GM12891 (cell line): ENCODE measurements around the gene EEIG1.

Experiments used
- DNase-seq: peaks from one replicate; pipeline ENCODE4 v3.0.0; 2011; ENCODE audit warnings: low spot score; ENCODE audit not compliant: insufficient read length
- FAIRE-seq: peaks from 2 replicates; lab custom pipeline; 2011; peaks lifted over from hg19 to GRCh38; lab: Jason Lieb, UNC
- PAX5 ChIP-seq: IDR thresholded peaks from 2 replicates; pipeline ENCODE4 v1.6.1; 2011; ENCODE audit warnings: low read length, moderate library complexity, mild to moderate bottlenecking; ENCODE audit not compliant: insufficient read depth, severe bottlenecking
- POLR2A ChIP-seq: IDR thresholded peaks from 2 replicates; pipeline ENCODE4 v1.6.1; 2011; ENCODE audit warnings: low read depth, low read length, control low read depth
- POLR2AphosphoS5 ChIP-seq: IDR thresholded peaks from 2 replicates; pipeline ENCODE4 v1.6.1; 2011; ENCODE audit warnings: low read depth, low read length, control low read depth
- POU2F2 ChIP-seq: IDR thresholded peaks from 2 replicates; pipeline ENCODE4 v1.6.1; 2011; ENCODE audit warnings: low read depth, mild to moderate bottlenecking, control low read depth, low read length, moderate library complexity
- SPI1 ChIP-seq: IDR thresholded peaks from 2 replicates; pipeline ENCODE4 v1.6.1; 2011; ENCODE audit warnings: low read depth, low read length, control low read depth
- TAF1 ChIP-seq: IDR thresholded peaks from 2 replicates; pipeline ENCODE4 v1.6.1; 2011; ENCODE audit warnings: low read depth, low read length, control low read depth

EEIG1 gene

DNA sequence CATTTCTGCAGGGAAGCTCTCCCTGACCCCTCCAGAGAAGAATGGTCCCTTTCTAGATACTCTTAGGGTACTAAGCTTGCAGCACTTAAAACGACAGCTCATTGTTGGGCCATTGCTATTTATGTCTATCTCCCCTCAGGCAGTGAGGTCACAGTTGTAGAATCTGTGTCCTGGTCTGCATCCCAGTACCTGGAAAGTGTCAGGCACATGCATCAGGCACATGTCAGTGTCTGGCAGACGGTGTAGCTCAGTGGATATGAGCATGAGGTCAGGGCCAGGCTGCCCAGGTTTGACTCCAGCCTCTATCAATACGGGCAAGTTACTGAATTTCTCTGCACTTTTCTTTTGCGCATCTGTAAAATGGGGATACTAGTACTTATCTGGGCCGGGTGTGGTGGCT lies 22.2 kb upstream of the EEIG1 start:
- DNase-seq (no peak), FAIRE-seq (no peak)
- TF ChIP-seq TAF1 (no peak), SPI1 (no peak), POLR2AphosphoS5 (no peak), POU2F2 (no peak), PAX5 (no peak), POLR2A (no peak)

DNA sequence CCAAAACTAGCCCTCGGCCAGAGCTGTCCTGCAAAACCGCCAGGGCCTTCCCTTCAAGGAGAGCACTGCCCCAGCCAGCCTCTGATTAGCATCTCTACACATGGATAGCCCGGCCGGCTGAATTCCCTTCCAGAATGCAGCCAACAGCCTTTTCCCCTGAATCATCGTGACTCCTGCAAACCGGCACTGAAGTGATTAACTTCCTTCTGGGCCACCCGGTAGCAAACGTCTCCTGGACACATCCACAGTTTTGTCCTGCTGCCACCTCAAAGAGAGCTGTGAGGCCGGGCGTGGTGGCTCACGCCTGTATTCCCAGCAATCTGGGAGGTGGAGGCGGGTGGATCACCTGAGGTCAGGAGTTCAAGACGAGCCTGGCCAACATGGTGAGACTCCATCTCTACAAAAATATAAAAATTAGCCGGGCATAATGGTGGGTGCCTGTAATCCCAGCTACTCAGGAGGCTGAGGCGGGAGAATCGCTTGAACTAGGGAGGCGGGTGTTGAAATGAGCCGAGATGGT lies 21.1 kb upstream of the EEIG1 start:
- no peak for FAIRE-seq
- TF ChIP-seq POLR2A = no peak
- TF ChIP-seq POU2F2 = no peak
- no peak for TF ChIP-seq SPI1
- no peak for TF ChIP-seq TAF1
- TF ChIP-seq POLR2AphosphoS5 = no peak
- no peak for TF ChIP-seq PAX5
- no peak for DNase-seq

DNA sequence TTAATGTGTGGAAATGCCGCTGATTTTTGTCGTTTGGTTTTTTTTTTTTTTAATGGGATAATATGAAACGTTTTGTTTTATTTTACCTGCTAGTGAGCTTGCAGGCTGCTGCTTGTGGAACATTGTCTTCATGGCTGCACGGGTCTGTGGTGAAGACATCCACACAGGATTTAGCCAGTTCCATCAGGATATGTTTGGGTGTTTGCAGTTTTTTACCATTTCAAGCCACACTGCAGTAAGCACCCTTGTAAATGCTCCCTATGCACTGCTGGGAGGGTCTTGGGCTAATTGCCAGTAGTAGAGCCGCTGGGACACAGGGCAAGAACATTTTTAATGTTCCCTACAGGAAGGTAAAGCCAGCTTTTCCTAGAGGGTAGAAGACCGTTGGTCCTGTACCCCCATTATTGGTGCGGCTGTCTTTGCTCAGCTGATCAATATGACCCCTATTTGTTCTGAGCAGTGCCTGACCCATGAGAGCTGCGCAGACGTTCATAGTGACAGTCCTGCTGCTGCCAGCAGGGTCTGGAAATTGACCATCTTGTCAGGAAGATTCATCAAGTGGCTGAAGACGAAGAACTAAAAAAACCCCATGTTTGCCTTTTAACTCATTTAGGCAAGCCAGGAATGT lies 20.5 kb upstream of the EEIG1 start:
- FAIRE-seq (no peak), DNase-seq (no peak)
- TF ChIP-seq POU2F2 (no peak), PAX5 (no peak), TAF1 (no peak), SPI1 (no peak), POLR2AphosphoS5 (no peak), POLR2A (no peak)

DNA sequence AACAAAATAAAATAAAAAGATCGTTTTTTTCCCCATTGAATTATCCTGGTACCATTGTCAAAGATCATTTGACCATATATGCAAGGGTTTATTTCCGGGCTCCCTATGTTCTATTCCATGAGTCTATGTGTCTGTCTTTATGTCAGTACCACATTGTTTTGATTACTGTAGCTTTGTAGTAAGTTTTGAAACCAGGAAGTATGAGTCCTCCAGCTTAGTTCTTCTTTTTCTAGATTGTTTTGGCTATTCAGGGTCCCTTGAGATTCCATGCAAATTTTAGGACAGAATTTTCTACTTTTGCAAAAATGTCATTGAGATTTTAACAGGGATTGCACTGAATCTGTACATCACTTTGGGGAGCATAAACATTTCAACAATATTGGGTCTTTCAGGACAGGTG lies 18.7 kb upstream of the EEIG1 start:
- TF ChIP-seq POLR2AphosphoS5 = no peak
- no peak for TF ChIP-seq PAX5
- no peak for TF ChIP-seq TAF1
- no peak for TF ChIP-seq SPI1
- TF ChIP-seq POU2F2 = no peak
- TF ChIP-seq POLR2A = no peak
- no peak for FAIRE-seq
- no peak for DNase-seq

DNA sequence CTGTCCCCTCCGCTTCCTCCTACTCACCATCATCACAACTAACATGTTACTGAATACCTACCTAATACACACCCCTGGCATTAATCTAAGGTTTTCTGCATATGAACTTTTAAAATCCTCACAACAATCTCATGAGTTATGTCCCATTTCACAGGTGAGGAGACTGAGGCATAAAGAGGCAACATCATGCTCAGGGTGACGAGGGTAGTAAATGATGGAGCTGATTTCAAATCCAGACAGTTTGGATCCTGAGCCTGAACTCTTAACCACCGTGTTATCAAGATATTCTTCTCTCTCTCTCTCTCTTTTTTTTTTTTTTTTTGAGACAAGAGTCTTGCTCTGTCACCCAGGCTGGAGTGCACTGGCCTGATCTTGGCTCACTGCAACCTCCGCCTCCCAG lies 12.9 kb upstream of the EEIG1 start:
- FAIRE-seq (no peak), DNase-seq (no peak)
- TF ChIP-seq TAF1 (no peak), SPI1 (no peak), POLR2A (no peak), PAX5 (no peak), POU2F2 (no peak), POLR2AphosphoS5 (no peak)

DNA sequence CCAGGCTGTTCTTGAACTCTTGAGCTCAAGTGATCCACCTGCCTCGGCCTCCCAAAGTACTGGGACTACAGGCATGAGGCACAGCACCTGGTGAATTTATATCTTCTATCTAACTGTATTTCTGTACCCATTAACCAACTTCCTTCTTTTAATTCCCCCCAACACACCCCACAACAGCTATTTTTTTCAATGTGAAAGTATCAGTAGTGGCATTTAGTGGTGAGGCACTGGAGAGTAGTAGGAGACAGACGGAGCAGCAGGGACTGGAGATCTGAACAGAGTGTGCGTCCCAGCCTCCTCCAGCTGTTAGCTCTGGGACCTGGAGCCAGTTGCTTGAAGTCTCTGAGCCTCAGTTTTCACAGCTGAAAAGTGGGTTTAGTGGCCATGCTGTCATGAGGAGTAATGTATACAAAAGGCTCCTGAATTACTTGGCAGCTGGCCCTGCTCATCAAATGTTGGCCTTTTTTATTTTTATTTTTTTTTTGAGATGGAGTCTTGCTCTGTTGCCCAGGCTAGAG lies 11.0 kb upstream of the EEIG1 start:
- FAIRE-seq = no peak
- TF ChIP-seq POLR2A (no peak), POLR2AphosphoS5 (no peak), PAX5 (no peak), TAF1 (no peak), SPI1 (no peak), POU2F2 (no peak)

DNA sequence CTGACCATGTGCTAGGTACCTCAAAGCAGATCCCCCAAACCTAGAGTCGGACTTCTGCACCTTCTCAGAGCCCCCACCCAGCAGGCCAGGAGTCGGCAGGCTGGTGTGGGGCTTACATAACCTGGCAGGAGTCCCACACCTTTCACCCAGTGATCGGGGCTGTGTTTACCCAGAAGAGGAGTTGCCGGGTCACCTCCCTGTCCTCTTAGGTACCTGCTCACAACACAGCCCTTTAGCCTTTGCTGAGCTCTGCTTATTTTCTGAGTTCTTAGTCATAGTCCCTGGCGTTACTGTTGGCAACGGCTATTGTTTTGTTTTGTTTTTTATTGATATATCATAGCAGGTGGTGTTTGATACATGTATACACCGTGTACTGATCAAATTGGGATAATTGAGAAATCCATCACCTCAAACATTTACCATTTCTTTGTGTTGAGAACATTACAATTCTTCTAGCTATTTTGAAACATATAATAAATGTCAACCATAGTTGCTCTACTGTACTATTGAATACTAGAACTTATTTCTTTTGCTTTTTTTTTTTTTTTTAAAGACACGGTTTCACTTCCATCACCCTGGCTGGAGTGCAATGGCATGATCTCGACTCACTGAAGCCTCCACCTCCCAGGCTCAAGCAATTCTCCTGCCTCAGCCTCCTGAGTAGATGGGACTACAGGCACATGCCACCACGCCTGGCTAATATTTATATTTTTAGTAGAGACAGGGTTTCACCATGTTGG lies 10.4 kb upstream of the EEIG1 start:
- TF ChIP-seq PAX5 = no peak
- TF ChIP-seq TAF1 = no peak
- TF ChIP-seq POU2F2 = no peak
- TF ChIP-seq POLR2A = no peak
- TF ChIP-seq POLR2AphosphoS5 = no peak
- TF ChIP-seq SPI1 = no peak
- FAIRE-seq (no peak), DNase-seq (no peak)

More for the DNA sequence above, 11.0 kb upstream of the EEIG1 start:
- DNase-seq = no peak

DNA sequence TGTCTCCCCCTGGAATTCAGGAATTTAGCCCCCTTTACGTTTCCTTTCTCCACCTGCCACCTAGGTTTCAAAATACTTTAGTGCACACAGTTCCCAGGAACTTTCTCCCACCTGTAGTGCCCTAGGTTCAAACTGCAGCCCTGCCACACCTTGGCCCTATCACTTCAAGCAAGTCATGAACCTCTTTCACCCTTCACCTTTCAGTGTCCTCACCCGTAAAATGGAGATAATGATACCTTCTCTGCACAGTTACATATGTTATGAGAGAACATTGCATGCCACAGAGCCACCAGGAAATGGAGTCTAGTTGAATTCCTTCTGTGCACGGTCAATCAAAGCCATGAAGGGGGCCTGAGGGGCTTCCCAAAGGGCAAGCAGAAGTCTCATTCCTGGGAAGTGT lies 9.8 kb upstream of the EEIG1 start:
- FAIRE-seq (no peak), DNase-seq (no peak)
- TF ChIP-seq POLR2AphosphoS5 (no peak), PAX5 (no peak), SPI1 (no peak)

DNA sequence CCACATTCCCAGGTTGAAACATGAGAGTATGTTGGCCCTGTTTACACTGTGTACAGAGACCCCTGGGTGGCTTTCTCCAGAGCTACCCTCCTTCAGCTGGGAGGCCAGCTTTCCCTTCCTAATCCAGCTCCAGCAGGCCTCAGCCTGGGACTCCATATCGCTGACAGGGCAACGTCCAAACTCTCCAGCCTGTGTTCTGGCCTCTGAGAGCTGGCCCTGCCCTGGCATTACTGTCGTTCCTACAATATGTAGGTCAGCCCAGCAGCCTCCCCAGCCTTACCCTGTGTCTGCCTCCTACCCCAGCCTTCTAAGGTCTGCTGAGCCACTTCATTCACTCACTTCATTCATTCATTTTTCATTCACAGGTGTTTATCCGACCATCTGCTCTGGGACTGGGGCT lies 8.3 kb upstream of the EEIG1 start:
- FAIRE-seq = no peak
- no peak for DNase-seq
- no peak for TF ChIP-seq PAX5
- TF ChIP-seq TAF1 = no peak
- TF ChIP-seq POLR2A = no peak
- no peak for TF ChIP-seq SPI1
- TF ChIP-seq POLR2AphosphoS5 = no peak
- TF ChIP-seq POU2F2 = no peak

DNA sequence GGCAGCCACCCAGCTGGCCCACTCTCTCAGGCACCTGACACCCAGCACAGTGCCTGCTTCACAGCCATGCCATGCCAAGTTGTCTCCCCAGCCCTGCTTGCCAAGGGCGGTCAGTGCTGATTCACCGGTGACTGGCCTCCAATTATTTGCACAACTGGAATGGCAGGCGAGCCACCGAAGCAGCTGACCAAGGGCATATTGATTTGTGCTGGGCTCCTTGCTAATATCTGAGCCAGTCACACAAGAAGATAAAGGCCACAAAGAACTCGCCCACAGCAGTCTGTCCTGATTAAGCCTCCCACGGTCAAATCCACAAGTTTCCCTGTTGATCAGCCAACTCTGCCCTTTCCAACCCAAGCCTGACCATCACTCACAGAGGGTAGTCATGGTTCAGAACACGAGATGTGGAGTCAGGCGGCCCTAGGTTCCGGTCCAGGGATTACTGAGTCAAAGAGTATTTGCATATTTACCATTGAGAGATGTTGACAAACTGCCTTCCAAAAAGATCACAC lies 6.4 kb upstream of the EEIG1 start:
- peak; percentile 88 for FAIRE-seq
- no peak for DNase-seq
- TF ChIP-seq PAX5 (peak; percentile 83), POLR2A (no peak), SPI1 (no peak), POU2F2 (peak; percentile 93), POLR2AphosphoS5 (no peak)
